ENCODE results near the gene MICU1. TPM values are rescaled to one million over a fixed set of nuclear protein-coding genes. Genes with fewer than 3 reads are reported as not detected.

Gene MICU1
- total and polyA plus RNA-seq, 8 donors = 9.4 to 21.7 (median 12.6) TPM

- no peak for DNase-seq
- Histone ChIP-seq H3K4me3 (no peak overlapping the region), H3K36me3 (peaks cover 0 to 3% (median 0%) of the 10 kb centered on the region in 3 donors), H3K4me1 (peaks cover 0 to 10% (median 0%) of the 10 kb centered on the region in 3 donors), H3K27me3 (no peaks in the 10 kb centered on the region), H3K27ac (no peak overlapping the region), H3K9me3 (no peaks in the 10 kb centered on the region)
- no peak for ATAC-seq
- TF ChIP-seq CTCF (IDR thresholded peaks at IDR 0.05) = no peak
- no peak for FAIRE-seq
- WGBS, 2 donors = 79 to 86% methylated on average over 5 of the region's 5 CpGs
- intact Hi-C loops (cut with DNase I) = no loop called here
Measured at GRCh38 chr10:72426986-72427385, 198.9 kb downstream of the MICU1 start.

GRCh38 chr10:72425133-72425532, 200.7 kb downstream of the MICU1 start:
- WGBS, 2 donors = 26 to 30% methylated on average over 3 of the region's 3 CpGs
- no peak for TF ChIP-seq CTCF (IDR thresholded peaks at IDR 0.05)
- Histone ChIP-seq H3K36me3 (peaks cover 0 to 5% (median 0%) of the 10 kb centered on the region in 3 donors), H3K4me1 (peaks cover 0 to 10% (median 0%) of the 10 kb centered on the region in 3 donors), H3K27me3 (no peaks in the 10 kb centered on the region), H3K4me3 (no peak overlapping the region), H3K9me3 (no peaks in the 10 kb centered on the region), H3K27ac (peak overlapping the region in 1 of 4 donors; percentile 10)
- FAIRE-seq = no peak
- DNase-seq = no peak
- ATAC-seq = peak in 2 of 4 donors; percentile 22 to 78
- intact Hi-C loops (cut with DNase I) = no loop called here

GRCh38 chr10:72424561-72424960, 201.3 kb downstream of the MICU1 start:
- no peak for ATAC-seq
- Histone ChIP-seq H3K27ac (no peak overlapping the region), H3K9me3 (no peaks in the 10 kb centered on the region), H3K36me3 (peaks cover 0 to 5% (median 0%) of the 10 kb centered on the region in 3 donors), H3K4me3 (no peak overlapping the region), H3K4me1 (peaks cover 0 to 10% (median 0%) of the 10 kb centered on the region in 3 donors), H3K27me3 (no peaks in the 10 kb centered on the region)
- WGBS, 2 donors = 97 to 100% methylated on average over 1 of the region's 1 CpG
- intact Hi-C loops (cut with DNase I) = no loop called here
- DNase-seq = no peak
- FAIRE-seq = no peak
- TF ChIP-seq CTCF (IDR thresholded peaks at IDR 0.05) = no peak

- 91 to 95% methylated on average over 3 of the region's 3 CpGs for WGBS, 2 donors
- Histone ChIP-seq H3K27me3 (no peaks in the 10 kb centered on the region), H3K4me1 (peaks cover 0 to 10% (median 0%) of the 10 kb centered on the region in 3 donors), H3K4me3 (no peak overlapping the region), H3K27ac (no peak overlapping the region), H3K36me3 (peaks cover 0 to 5% (median 0%) of the 10 kb centered on the region in 3 donors), H3K9me3 (no peaks in the 10 kb centered on the region)
- TF ChIP-seq CTCF (IDR thresholded peaks at IDR 0.05) = no peak
- FAIRE-seq (no peak), ATAC-seq (no peak), DNase-seq (no peak)
- intact Hi-C loops (cut with DNase I) = no loop called here
Measured at GRCh38 chr10:72423426-72423825, 202.5 kb downstream of the MICU1 start.

- Histone ChIP-seq H3K4me3 (no peak overlapping the region), H3K36me3 (peaks cover 0 to 5% (median 0%) of the 10 kb centered on the region in 3 donors), H3K27ac (no peak overlapping the region), H3K4me1 (peaks cover 0 to 10% (median 0%) of the 10 kb centered on the region in 3 donors), H3K27me3 (no peaks in the 10 kb centered on the region), H3K9me3 (no peaks in the 10 kb centered on the region)
- intact Hi-C loops (cut with DNase I) = no loop called here
- FAIRE-seq = no peak
- DNase-seq = no peak
- 100% methylated on average over 1 of the region's 1 CpG for WGBS, 2 donors
- no peak for ATAC-seq
- TF ChIP-seq CTCF (IDR thresholded peaks at IDR 0.05) = no peak
Measured at GRCh38 chr10:72421885-72422540, 203.9 kb downstream of the MICU1 start.
